GM12865 (cell line): ENCODE results near the gene SULT1C2.
"Not testable (repeated sequence)": the region's sequence is repeated elsewhere in the genome, so short reads cannot be mapped to it uniquely, and the experiment has no call there.

Experiments used
- DNase-seq: peaks from one replicate; pipeline ENCODE4 v3.0.0; 2010; ENCODE audit warnings: low read depth
- H3K4me3 ChIP-seq: 2 replicates; pipeline ENCODE4 v1.5.1; 2011; ENCODE audit warnings: mild to moderate bottlenecking, low read depth, low read length, control low read depth
- TF ChIP-seq, protein P1 (sequence below): IDR thresholded peaks from 2 replicates; pipeline ENCODE4 v1.5.1; 2011; ENCODE audit warnings: low read length, control low read depth, low read depth, inconsistent platforms; ENCODE audit not compliant: insufficient read depth; ENCODE audit errors: missing control alignments

Gene SULT1C2

GRCh38 chr2:108347786-108348185 is 59.1 kb downstream of the SULT1C2 start:
- H3K4me3 ChIP-seq = no peak overlapping the region
- no peak for DNase-seq
- TF ChIP-seq, protein P1, sequence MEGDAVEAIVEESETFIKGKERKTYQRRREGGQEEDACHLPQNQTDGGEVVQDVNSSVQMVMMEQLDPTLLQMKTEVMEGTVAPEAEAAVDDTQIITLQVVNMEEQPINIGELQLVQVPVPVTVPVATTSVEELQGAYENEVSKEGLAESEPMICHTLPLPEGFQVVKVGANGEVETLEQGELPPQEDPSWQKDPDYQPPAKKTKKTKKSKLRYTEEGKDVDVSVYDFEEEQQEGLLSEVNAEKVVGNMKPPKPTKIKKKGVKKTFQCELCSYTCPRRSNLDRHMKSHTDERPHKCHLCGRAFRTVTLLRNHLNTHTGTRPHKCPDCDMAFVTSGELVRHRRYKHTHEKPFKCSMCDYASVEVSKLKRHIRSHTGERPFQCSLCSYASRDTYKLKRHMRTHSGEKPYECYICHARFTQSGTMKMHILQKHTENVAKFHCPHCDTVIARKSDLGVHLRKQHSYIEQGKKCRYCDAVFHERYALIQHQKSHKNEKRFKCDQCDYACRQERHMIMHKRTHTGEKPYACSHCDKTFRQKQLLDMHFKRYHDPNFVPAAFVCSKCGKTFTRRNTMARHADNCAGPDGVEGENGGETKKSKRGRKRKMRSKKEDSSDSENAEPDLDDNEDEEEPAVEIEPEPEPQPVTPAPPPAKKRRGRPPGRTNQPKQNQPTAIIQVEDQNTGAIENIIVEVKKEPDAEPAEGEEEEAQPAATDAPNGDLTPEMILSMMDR = no peak

DNA sequence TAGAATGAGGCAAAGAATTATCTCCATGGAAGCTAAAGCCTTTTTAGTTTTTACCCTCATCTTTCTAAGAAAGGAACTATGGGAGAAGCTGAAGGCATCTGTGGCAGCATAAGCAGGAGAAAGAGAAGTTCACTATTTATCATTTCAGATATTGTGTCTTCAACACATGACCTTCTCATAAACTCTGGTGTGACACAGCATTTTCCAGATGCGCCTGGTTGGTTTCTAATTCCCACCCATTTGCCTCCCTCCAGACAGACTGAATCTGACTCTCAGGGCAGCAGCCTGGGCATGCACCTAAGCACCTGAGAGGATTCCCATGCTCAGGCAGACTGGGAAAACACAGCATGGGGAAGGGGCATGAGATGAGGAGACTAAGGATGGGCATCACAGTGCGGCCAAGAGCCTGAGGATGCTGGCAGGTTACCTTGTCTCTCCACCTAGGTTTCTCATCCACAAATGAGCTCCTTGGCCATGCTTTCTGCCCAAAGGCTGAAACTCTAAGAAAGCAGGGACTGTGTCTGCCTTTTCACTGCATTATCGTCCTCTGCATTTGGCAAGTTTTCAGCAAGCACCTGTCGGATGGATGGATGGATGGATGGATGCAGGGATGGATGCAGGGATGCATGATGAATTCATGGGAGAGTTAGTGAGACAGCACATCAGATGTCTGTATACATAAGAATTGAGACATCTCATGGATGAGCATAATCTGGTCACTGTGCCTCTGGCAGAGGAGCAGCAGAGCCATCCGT is 60.3 kb downstream of the SULT1C2 start:
- DNase-seq = no peak
- H3K4me3 ChIP-seq = no peak overlapping the region
- TF ChIP-seq, protein P1 = no peak

GRCh38 chr2:108349571-108349928 is 60.9 kb downstream of the SULT1C2 start:
- TF ChIP-seq, protein P1 = no peak
- DNase-seq = no peak
- H3K4me3 ChIP-seq = no peak overlapping the region

GRCh38 chr2:108351889-108352288 is 63.2 kb downstream of the SULT1C2 start:
- no peak for DNase-seq
- TF ChIP-seq, protein P1 = no peak
- no peak overlapping the region for H3K4me3 ChIP-seq

DNA sequence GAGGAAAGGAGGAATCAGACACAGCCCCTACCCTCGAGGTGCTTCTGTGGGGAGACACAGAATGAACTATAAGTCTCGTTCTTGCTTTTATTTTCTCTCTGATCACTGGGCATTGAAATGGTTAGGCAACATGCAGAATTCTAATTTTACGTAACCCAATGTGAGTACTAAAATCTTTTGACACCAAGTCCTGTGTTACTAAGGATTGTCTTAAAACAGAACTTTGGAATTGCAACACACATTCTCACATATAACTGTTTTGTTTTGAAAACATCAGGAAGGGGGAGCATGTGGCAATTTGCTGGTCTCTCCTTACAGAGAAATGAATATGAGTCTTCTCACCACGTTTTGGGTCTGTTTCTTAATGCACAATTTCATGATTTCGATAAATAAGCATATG is 65.4 kb downstream of the SULT1C2 start:
- no peak overlapping the region for H3K4me3 ChIP-seq
- TF ChIP-seq, protein P1 = no peak
- DNase-seq = no peak

- TF ChIP-seq, protein P1 = no peak
- DNase-seq = peak; percentile 21
- H3K4me3 ChIP-seq = no peak overlapping the region
These were observed 67.4 kb downstream of the SULT1C2 start for GRCh38 chr2:108355906-108356734.

- H3K4me3 ChIP-seq, DNase-seq: not testable (repeated sequence)
These were observed 70.6 kb downstream of the SULT1C2 start for GRCh38 chr2:108359336-108359735.
